Gastroesophageal sphincter (tissue), 3 donors: Measurements from ENCODE around the gene DDIT4.
A peak's percentile ranks its signal among the peaks of the same experiment; 100 is the strongest.

ENCODE experiments used
- POLR2A ChIP-seq, 2 donors: fragments of 450-650 bp; IDR thresholded peaks; one replicate each; pipeline ENCODE4 v1.6.1; 2017; ENCODE audit warnings: antibody characterized with exemption in 2 of 2, mild to moderate bottlenecking in 2 of 2, moderate library complexity in 1 of 2
- TF ChIP-seq, protein P1 (sequence below), 4 experiments: fragments of 200-600 bp in 2 of 4; fragments of 450-650 bp in 2 of 4; sonication (generic) in 1 of 4; IDR thresholded peaks; one replicate each; pipeline ENCODE4 v1.5.1; 2017 to 2019; ENCODE audit warnings: antibody characterized with exemption in 4 of 4, mild to moderate bottlenecking in 2 of 4, moderate library complexity in 2 of 4

DNA sequence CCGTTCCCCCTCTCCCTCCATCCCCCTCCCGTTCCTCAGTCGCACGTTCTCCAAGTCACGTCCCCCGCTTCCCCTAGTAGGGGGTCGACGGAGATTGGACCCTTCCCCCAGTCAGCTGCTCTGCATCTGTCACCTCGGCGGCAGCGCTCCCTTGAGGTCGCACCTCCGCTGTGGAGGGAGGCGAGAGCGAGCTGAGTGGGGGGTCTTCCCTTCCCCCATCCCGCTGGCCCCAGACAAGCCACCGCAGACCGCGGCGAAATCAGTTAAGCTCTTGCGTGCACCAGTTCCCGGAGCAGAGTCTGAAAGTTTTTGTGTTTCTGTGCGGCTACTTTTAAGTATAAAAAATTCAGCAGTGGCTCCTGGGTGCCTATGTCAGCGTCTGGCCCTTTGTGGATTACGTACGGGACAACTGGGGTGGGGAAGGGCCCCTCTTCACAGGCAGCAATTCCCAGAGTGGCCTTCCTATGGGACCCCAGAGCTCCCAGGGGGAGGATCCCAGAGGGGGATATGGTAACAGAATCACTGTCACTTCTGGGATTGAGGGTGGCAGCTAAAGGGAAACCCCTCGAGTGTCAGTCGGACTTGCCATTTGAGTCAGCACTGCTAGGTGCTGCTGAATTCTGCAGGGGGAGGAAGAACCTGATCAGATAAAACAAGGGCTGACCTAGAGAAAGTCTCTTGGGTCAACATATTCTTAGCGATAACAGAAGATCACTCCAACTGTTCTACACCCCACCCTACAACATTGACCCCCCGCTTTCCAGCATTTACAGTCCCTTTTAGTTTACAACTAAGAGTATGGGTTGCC lies 12.5 kb upstream of the DDIT4 start:
- TF ChIP-seq, protein P1, sequence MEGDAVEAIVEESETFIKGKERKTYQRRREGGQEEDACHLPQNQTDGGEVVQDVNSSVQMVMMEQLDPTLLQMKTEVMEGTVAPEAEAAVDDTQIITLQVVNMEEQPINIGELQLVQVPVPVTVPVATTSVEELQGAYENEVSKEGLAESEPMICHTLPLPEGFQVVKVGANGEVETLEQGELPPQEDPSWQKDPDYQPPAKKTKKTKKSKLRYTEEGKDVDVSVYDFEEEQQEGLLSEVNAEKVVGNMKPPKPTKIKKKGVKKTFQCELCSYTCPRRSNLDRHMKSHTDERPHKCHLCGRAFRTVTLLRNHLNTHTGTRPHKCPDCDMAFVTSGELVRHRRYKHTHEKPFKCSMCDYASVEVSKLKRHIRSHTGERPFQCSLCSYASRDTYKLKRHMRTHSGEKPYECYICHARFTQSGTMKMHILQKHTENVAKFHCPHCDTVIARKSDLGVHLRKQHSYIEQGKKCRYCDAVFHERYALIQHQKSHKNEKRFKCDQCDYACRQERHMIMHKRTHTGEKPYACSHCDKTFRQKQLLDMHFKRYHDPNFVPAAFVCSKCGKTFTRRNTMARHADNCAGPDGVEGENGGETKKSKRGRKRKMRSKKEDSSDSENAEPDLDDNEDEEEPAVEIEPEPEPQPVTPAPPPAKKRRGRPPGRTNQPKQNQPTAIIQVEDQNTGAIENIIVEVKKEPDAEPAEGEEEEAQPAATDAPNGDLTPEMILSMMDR (IDR thresholded peaks at IDR 0.05) = peak in 1 of 4 experiments; percentile 15
- TF ChIP-seq POLR2A (IDR thresholded peaks at IDR 0.05) = no peak
